RWPE2 (cell line): ENCODE data around the gene LRRC23.
"Not testable (repeated sequence)": the region's sequence is repeated elsewhere in the genome, so short reads cannot be mapped to it uniquely, and the experiment has no call there.

Experiments used
- ATAC-seq: fragments of 200-7000 bp; cut with Tn5 transposase; 3 replicates; pipeline ENCODE4 v1.9.1; 2021; ENCODE audit warnings: low read depth
- DNase-seq: peaks from one replicate; pipeline ENCODE4 v3.0.0-alpha.2; 2020; ENCODE audit warnings: low spot score
- H3K27ac ChIP-seq: fragments of 450-650 bp; 2 replicates; pipeline ENCODE4 v1.5.1; 2017; ENCODE audit warnings: mild to moderate bottlenecking; ENCODE audit not compliant: poor library complexity, severe bottlenecking
- H3K27me3 ChIP-seq: fragments of 250-450 bp; sonication (Bioruptor Pico); 2 replicates; pipeline ENCODE4 v1.5.1; 2021; ENCODE audit warnings: mild to moderate bottlenecking, moderate library complexity; ENCODE audit not compliant: insufficient read depth, poor library complexity, severe bottlenecking
- H3K36me3 ChIP-seq: fragments of 250-450 bp; sonication (Bioruptor Pico); 2 replicates; pipeline ENCODE4 v1.5.1; 2020; ENCODE audit warnings: low read depth, mild to moderate bottlenecking, moderate library complexity
- H3K4me1 ChIP-seq: fragments of 250-450 bp; sonication (Bioruptor Pico); 2 replicates; pipeline ENCODE4 v1.5.1; 2021; ENCODE audit warnings: mild to moderate bottlenecking, moderate library complexity; ENCODE audit not compliant: insufficient read depth, poor library complexity, severe bottlenecking
- H3K4me3 ChIP-seq: fragments of 250-450 bp; sonication (Bioruptor Pico); 2 replicates; pipeline ENCODE4 v1.5.1; 2021; ENCODE audit warnings: mild to moderate bottlenecking, moderate library complexity; ENCODE audit not compliant: severe bottlenecking
- H3K9me3 ChIP-seq: fragments of 250-450 bp; sonication (Bioruptor Pico); 2 replicates; pipeline ENCODE4 v1.5.1; 2021; ENCODE audit warnings: mild to moderate bottlenecking, moderate library complexity; ENCODE audit not compliant: severe bottlenecking
- CTCF ChIP-seq: fragments of 450-650 bp; IDR thresholded peaks from one replicate; pipeline ENCODE4 v1.5.1; 2017; ENCODE audit warnings: mild to moderate bottlenecking, moderate library complexity; ENCODE audit not compliant: poor library complexity, severe bottlenecking

Gene LRRC23

GRCh38 chr12:6903722-6904121 is 900 bp upstream of the LRRC23 start:
- Histone ChIP-seq H3K27ac (peak overlapping the region; percentile 25), H3K4me1 (peaks cover 4% of the 10 kb centered on the region), H3K4me3 (no peak overlapping the region), H3K27me3 (no peaks in the 10 kb centered on the region), H3K9me3 (no peaks in the 10 kb centered on the region), H3K36me3 (no peaks in the 10 kb centered on the region)
- DNase-seq (no peak), ATAC-seq (no peak)
- TF ChIP-seq CTCF = no peak

GRCh38 chr12:6905414-6906040 is 905 bp downstream of the LRRC23 start:
- TF ChIP-seq CTCF = no peak
- H3K27ac ChIP-seq = no peak overlapping the region

GRCh38 chr12:6908141-6908540 is 3.5 kb downstream of the LRRC23 start:
- not testable (repeated sequence) for DNase-seq, H3K4me1 ChIP-seq, H3K9me3 ChIP-seq, H3K27ac ChIP-seq, ATAC-seq, H3K27me3 ChIP-seq, H3K36me3 ChIP-seq, H3K4me3 ChIP-seq

More at GRCh38 chr12:6905414-6906040, 905 bp downstream of the LRRC23 start:
- H3K4me3 ChIP-seq = peak overlapping the region; percentile 46
- ATAC-seq = no peak
- no peaks in the 10 kb centered on the region for H3K9me3 ChIP-seq
- peaks cover 4% of the 10 kb centered on the region for H3K4me1 ChIP-seq
- H3K36me3 ChIP-seq = no peaks in the 10 kb centered on the region
- DNase-seq = no peak
- no peaks in the 10 kb centered on the region for H3K27me3 ChIP-seq

- Histone ChIP-seq H3K4me3 (no peak overlapping the region), H3K4me1 (no peaks in the 10 kb centered on the region), H3K27ac (no peak overlapping the region), H3K9me3 (no peaks in the 10 kb centered on the region), H3K36me3 (no peaks in the 10 kb centered on the region), H3K27me3 (no peaks in the 10 kb centered on the region)
- no peak for DNase-seq
- TF ChIP-seq CTCF = no peak
- ATAC-seq = no peak
Measured at GRCh38 chr12:6909421-6910145, 5.0 kb downstream of the LRRC23 start.

- Histone ChIP-seq H3K4me3 (no peak overlapping the region), H3K36me3 (peaks cover 9% of the 10 kb centered on the region; the same call in 1 of the 2 replicates), H3K9me3 (no peaks in the 10 kb centered on the region), H3K4me1 (no peaks in the 10 kb centered on the region), H3K27me3 (no peaks in the 10 kb centered on the region), H3K27ac (no peak overlapping the region)
- ATAC-seq (no peak), DNase-seq (no peak)
- no peak for TF ChIP-seq CTCF
Measured at GRCh38 chr12:6912164-6912935, 7.7 kb downstream of the LRRC23 start.
